ENCODE measurements around the gene TENM3.

TENM3 gene

DNA sequence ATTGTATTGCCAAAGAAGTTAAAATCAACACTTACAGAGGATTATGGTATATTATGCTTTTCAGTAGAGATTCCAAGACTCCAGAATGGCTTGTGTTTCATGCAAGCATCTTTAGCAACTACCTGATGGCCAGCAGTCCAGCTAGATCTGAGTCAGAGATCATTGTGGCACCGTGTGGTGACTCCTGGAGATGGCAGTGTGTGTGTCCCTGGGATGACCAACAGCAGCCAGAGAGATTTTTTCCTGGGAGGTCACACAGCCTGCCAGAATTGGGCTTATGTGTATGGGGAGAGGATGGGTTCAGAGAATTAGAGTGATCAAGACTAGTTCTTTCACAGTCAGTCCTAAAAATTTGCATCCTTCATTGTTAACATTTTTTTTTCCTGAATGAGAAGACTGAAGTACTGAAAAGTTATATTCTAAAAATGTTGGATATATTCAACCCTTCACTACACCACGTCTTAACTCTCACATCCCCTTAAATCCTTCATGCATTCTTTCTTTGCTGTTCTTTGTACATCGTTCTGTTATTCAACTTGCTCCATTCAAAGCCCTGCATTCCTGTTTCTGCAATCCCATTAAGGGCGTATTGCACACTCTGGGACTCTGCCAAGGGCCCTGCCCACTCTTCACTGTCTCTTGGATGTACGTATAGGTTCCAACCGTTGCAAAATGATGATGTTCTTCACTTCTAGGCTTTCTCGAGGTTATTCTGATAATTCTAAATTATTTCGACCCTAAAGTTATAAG lies 12.4 kb downstream of the TENM3 start:
- DNase-seq = no peak

GRCh38 chr4:182257016-182257415 lies 13.8 kb downstream of the TENM3 start:
- DNase-seq = no peak

DNA sequence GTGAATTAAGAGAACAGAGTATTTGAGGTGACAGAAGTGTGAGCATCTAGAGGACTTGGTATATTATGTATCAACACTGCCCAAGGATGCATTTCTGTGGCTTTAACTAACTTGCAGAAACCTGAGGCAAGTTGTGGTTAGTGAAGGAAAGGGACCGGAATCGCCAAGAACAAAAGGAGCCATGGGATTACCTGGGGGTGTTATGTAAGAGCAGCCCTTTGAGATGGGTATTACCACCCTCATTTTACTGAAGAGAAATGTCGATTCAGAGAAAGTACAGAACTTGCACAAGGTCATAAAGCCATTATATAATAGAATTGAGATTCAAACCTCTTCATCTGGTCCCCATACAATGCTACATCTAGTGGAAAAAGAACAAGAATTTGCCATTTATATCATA lies 14.3 kb downstream of the TENM3 start:
- DNase-seq = no peak

DNA sequence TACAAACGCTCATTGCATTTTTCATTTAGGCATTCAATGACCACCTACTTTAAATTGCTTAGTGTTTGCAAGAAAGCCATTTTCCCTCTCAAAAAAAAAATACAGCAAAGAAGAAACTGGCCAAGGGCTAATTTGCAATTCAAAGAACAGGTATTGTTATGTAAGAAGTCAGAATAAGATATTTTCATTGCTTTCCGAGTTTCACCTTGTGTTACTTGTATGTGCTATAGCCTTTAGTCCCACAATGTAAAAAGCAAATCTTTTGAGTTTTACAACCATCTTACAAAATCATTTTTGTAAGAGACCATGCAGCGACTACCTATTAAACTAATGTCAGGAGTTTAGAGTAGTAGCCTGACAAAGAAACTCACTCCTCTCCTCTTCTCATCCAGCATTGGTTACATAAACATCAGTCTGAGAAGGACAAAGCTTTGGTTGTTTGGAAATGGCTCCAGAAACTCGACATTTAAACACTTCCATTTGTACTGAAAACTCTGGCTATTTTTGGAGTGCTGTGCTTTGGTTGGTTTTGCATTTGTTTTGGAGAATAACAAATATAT lies 15.3 kb downstream of the TENM3 start:
- DNase-seq = no peak

DNA sequence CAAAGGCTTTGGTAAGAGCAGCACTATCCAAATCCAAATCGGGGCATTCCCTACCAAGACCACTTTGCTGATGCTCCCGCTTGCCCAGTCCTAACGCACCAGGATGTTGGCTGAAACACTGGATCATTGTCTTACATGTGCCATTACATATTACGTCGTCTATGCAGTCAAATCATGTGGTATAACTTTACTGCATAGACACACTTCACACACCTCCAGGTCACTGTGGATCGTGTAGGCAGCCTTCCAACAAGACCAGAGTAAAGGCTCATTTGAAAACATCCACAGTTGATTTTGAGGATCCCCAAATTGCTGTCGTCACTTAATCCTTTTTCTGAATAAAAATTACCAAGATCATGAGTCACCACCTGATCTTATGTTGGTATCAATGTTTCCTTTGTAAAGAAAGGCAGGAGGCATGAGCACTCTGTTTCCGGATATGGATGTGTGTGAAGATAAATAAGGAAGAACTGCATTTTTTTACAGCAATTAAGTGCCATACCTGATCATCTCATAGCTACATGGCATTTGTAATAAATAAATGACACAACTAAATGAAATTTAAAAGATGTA lies 18.5 kb downstream of the TENM3 start:
- no peak for DNase-seq

DNA sequence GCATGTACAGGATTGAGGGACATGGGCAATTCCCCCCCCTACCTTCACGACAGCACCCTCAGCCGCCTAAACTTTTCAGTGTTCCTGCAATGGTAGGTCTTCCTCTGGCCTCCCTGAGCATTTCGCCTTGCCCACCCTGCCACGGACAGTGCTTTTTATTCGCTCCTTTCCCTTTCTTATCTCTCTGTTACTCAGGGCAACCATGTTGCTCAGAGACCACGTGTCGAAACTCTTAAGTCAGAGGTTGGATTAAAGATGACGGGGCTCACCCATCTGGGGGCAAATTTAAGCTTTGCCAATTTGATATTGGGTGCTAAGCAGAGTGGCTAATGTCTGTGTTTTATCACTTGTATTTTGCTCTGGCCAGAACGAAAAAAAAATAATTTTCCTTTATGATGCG lies 20.4 kb downstream of the TENM3 start:
- DNase-seq = no peak

DNA sequence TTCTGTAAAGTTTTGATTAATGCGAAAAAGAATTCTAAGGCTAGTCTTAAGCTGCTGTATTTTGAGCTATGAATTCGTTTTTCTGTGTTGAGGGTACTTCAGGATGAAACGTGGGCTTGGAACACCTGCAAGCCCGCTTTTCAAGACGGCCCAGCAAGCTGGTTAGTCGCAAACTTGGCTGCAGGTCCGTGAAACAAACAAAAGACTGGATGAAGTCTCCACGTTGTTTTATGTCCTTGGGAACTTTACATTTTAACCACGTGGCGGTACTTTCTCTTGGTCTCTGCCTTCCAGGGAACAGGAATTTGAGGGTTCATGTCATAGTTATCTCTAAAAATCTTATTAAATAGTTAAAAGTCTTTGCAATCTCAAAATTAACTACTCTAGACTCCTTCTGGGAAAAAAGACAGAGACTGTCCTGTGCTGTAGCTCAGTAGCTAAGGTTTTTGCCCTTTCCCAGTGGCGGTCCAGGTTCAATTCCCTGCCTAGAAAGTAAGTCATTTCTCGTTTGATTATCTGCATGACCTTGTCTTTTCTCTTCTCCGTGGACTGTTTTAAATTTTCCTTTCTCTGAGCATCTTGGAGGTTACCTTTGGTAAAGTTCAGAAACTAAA lies 21.0 kb downstream of the TENM3 start:
- no peak for DNase-seq

DNA sequence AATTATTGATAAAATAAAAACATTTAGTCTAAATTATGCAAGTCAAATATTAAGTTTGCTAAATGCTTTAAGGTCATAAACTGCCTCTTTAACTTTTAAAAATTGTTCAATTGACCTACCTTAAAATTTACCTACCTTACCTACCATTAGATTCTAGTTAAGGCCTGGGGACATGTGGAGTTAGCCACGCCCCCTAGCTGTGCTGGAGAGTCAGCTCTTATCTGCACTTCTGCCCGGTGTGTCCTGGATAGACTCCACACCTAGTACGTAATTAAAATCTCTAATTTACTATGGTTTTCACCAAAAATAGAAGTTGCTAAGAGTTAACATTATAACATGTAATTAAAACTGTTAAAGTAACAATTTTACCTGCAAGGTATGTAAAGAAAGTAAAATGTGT lies 22.7 kb downstream of the TENM3 start:
- DNase-seq = no peak

GRCh38 chr4:182267048-182267447 lies 23.8 kb downstream of the TENM3 start:
- no peak for DNase-seq

DNA sequence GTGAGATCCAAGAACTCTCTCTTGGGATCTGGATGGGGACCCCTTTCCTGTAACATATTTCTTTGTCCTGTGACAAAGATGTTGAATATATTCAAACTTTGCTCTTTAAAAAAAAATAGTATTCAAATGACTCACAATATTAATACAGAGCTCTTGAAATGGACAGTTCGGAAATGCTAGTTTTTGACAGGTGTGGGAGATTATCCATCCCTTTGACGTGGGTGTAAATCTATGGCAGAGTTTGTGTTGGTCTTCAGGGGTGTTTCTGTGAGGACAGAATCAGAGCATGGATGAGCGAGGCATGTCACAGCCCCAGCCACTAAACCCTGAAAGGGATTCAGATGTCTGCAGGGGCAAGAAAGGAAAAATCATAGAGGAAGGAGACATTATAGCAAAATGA lies 25.8 kb downstream of the TENM3 start:
- DNase-seq = no peak

- DNase-seq = no peak
Measured at GRCh38 chr4:182271731-182272130, 28.5 kb downstream of the TENM3 start.

GRCh38 chr4:182272151-182272550 lies 28.9 kb downstream of the TENM3 start:
- no peak for DNase-seq

DNA sequence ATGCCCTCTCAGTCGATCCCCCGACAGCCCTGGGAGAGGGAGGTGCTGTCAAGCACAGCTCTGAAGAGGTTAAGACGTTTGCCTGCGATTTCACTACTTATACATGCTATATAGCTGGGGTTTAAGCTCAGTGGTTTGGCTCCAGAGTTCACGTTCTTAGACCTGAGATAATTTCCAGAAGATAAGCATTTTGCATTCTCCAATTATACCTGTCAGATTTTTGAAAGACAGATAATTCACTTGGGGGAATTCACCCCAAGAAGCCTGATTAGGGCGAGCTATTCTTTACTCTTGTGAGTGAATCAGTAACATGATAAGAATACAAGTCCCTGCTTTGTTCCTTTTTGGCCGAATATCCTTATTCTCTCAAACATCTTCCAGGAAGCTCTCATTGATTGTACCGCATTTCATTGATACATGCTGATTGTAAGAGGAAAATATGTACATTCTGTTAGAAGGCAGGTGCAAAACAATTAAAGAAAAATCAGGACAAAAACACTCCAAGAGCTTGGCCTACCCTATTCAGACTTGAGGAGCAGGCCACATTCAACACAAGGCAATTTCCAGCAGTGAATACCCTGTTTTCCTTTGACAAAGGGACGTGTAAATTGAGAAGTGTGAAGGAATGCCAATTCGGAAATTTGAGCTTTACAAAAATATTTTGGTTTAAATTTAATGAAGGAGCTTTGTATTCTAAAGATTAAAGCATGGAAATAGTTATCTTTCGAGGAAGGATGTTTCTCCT lies 30.2 kb downstream of the TENM3 start:
- no peak for DNase-seq

GRCh38 chr4:182276210-182277109 lies 33.3 kb downstream of the TENM3 start:
- peak; percentile 9 for DNase-seq

DNA sequence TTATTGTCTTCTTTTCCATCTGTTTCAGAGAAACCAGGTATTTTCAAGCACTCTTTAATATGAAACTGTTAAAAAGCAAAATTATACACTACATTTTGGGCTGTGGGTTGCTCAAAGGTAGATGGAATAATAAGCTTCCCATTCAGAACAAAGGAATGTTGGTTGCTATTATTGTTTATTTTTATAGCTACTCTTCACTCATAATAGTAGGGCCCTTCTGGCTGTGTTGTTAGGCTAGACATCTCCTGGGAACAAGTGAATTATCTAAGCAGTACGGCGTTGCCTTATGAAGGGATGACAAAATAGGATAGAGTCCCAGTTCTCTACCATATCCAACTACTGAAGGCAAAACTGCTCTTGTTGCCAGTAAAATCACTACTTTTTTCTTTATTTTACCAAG lies 34.2 kb downstream of the TENM3 start:
- DNase-seq = no peak

DNA sequence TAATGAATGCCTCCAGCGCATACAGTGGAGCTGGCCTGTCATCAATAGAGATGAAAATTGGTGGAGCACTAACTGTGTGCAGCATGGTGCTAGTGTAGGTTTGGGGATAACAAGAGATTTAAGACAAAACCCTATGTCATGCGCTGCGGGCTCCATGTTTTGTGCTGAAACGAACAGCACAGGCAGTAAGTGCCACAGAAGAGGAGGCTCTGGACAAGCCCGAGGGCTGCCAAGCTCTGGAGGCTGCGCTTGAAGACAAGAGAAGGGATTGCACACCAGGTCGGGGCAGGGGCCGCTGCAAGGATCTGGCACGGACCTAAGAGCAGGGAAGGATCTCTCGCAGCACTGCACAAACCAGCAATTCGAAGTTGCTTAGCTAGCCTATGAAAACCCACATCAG lies 35.5 kb downstream of the TENM3 start:
- no peak for DNase-seq

DNA sequence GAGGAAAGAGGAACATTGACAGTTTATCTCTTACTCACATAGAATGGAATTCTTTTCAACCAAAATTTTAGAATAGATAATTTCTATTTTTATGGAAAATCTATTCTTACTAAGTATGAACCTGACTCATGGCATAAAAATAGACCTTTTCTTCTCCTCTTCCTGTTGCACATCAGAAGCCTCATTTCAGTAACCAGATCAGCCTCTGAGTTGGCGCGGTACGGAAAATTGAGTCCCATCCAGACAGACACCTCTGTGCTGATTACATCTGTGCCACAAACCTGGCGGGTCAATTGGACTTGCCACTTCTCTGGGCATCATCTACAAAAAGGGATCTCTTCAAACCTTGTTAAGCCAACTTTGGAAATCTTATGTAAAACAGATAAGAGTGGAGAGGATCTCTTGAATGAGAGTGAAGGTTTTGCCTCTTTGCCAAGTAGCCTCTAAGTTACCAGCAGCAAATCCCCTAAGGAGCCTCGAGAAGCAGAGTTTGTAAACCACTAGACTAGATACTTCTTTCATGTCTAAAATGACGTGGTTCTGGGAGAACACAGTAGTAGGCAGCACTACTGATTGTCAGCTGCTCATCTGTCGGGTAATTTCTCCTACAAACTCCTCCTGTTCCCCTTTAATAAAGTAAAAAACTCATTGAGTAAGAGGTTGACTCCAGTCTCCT lies 37.4 kb downstream of the TENM3 start:
- DNase-seq = peak; percentile 29

DNA sequence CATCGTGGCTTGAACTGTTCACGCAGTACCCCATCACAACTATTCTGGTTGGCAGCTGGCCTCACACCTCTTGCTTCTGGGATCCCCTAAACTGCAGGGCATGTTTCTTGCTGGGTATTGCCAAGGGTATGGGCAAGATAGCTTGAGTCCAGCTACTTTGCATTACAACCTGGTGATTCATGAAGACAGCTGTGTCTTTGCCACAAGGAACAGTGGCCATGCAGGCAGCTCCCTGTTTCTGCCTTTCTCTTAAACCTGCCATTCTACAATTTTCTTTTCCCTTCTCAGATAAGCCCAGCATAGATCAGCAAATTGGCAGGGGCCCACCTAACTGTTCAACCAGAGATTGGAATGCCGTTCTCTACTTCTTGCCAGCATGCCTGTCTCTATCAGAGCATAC lies 42.8 kb downstream of the TENM3 start:
- DNase-seq = no peak

DNA sequence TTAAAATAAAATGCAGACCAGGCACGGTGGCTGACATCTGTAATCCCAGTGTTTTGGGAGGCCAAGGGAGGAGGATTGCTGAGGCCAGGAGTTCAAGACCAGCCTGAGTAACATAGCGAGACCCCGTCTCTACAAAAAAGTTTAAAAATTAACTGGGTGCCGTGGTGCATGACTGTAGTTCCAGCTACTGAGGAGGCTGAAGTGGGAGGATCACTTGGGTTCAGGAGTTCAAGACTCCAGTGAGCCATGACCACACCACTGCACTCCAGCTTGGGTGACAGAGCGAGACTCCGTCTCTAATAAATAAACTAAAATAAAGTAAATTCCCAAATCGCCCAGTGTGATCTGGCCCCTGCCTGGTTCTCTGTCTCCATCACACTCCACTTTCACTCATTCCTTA lies 43.7 kb downstream of the TENM3 start:
- DNase-seq = no peak

DNA sequence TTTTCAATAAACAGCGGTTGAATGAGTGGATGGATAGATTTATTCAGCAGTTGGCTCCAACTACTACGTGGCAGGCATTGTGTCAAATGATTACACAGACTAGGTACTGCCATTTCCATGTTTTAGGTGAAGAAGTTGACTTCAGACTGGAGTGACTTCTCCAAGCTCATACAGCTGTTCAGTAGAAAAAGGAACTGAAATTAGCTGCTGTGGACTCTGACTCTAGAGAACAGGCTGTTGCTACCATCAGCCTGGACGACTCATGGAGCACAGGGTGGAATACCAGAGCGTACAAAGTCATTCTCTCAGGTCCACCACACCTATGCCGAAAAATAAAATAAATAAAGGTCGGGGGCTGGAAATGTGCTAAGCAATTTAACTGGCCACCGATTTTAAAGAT lies 45.3 kb downstream of the TENM3 start:
- no peak for DNase-seq

- DNase-seq = no peak
Measured at GRCh38 chr4:182289809-182290208, 46.6 kb downstream of the TENM3 start.

DNA sequence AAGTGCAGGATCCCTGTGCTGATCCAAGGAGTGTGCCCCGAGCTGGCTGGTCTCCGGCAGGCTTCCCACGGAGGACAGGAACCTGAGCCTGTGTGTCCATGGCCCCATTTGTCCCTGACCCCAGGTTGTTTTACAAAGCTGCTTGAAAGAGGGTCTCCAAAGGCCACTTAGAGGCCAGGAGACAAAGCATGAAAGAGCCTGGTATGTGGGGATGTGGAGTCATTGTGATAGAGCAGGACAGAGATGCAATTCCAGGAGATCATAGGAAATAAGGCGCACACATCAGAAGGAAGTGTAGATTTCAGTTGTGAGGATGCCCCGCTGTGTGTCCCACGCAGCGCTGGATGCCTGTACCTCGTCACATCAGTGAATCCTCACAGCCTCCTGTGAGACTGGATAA lies 48.0 kb downstream of the TENM3 start:
- DNase-seq = no peak
